ENCODE data around the gene RTP3.

- TF ChIP-seq CTCF (IDR thresholded peaks at IDR 0.05 in 2 of 3, conservative IDR thresholded peaks at IDR 0.05 in 1 of 3; ENCODE audit: borderline replicate concordance in 1 of 3, insufficient read depth in 1 of 3, low read depth in 2 of 3, low read length in 2 of 3) = no peak
- TF ChIP-seq POLR2A (IDR thresholded peaks at IDR 0.05; ENCODE audit: borderline replicate concordance, extremely low read depth, insufficient read depth, insufficient read length) = no peak
- TF ChIP-seq JUND (IDR thresholded peaks at IDR 0.05) = no peak
- no peak for TF ChIP-seq MAX (IDR thresholded peaks at IDR 0.05)
- no peak for TF ChIP-seq RAD21 (IDR thresholded peaks at IDR 0.05; ENCODE audit: low read depth)
These were observed 39.5 kb downstream of the RTP3 start for GRCh38 chr3:46537316-46537715.
